GM21825 (cell line): Measurements from ENCODE around the gene NPFFR2.
"Not testable (repeated sequence)": the region's sequence is repeated elsewhere in the genome, so short reads cannot be mapped to it uniquely, and the experiment has no call there.

Experiments used
- ATAC-seq: cut with Tn5 transposase; IDR thresholded peaks from one replicate; pipeline ENCODE4 v1.9.1; 2021; ENCODE audit warnings: mild to moderate bottlenecking, moderate library complexity; ENCODE audit not compliant: unreplicated experiment

Gene NPFFR2

GRCh38 chr4:72110886-72111285 lies 79.1 kb downstream of the NPFFR2 start:
- ATAC-seq, result no peak

DNA sequence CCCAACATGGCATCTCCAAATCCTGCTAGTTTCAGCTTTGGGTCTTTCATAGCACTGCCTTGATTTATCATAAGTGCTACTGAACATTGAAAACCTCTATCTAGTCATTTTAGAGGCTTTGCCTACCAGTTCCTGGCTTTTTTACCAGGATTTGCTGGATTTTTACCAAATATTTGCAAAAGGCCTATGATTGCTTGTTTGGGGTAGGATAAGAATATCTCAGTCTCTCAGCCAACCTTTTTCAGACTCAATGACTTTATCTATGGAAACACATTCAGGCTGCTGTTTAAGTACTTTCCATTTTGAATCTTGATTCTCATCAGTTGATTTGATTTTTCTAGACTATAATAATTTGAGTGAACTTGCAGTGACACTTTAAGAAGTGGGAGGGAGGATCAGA lies 80.1 kb downstream of the NPFFR2 start:
- no peak for ATAC-seq

DNA sequence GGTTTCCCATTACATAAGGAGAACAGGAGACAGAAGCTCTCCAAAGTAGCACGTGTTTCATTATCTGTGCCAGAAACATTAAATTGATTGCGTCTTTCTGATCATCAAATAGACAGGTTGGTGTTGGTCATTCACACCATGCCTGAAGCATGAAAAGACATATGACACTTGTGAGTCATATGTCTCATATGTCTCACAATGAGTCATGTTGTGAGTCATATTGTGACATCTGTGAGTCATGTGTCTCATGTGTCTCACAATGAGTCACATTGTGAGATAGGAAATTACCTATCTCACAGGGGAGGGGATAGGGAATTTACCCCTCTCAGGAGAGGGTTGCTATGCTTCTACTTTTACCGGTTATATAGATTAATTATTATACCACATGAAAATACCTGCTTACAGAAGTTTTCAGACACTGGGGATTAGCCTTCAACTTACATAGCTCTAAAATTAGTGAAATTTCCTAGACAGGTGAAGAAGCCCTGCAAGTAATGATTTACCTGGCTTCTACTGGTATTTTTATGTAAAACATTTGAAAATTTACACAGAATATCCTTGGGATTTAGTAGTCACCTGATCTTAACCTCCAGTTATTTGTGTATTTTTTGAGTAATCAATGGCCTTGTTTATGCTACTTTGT lies 80.8 kb downstream of the NPFFR2 start:
- ATAC-seq, result peak; percentile 94

DNA sequence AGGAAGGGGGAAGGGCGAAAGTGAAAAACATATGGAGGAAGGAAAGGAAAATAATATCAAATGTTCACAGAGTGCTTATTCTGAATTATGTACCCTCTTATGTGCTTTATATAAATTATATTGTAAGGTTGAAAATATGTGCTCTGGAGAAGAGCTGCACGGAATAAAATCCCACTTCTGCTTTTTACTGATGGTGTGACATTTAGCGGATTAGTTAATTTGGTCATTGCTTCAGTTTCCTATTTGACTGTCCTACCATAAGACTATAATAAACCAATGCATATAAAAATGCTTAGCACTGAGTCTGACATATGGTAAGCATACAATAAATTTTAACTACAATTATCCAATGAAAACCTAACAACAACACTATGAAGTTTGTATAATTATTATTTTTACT lies 86.2 kb downstream of the NPFFR2 start:
- no peak for ATAC-seq

DNA sequence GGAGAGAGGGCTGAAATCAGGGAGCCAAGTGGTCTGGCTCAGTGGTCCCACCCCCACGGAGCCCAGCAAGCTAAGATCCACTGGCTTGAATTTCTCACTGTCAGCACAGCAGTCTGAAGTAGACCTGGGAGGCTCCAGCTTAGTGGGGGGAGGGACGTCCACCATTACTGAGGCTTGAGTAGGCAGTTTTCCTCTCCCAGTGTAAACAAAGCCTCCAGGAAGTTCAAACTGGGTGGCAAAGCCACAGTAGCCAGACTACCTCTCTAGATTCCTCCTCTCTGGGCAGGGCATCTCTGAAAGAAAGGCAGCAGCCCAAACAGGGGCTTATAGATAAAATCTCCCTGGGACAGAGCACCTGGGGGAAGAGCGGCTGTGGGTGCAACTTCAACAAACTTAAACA lies 88.1 kb downstream of the NPFFR2 start:
- no peak for ATAC-seq

- ATAC-seq, result no peak
Observed at GRCh38 chr4:72128741-72129140, 96.9 kb downstream of the NPFFR2 start.

DNA sequence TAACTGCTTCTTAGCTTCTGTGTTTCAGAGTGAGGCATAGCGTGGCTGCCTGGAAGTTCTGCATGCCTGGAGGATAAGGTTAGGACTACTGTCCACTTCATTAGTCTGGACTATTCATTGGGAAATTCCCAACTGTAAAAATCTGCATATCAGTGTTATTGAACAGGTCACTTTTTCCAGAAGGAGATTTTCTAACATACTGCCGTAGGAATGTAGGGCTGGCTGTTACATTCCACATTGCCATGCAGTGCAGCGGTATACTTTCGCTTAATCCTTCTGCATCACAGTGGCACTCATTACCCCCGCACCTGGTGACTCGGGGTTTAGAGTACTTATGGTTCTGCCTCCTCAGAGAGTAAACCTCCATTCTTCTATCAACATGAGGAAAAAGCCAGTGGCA lies 104.6 kb downstream of the NPFFR2 start:
- ATAC-seq, result no peak

DNA sequence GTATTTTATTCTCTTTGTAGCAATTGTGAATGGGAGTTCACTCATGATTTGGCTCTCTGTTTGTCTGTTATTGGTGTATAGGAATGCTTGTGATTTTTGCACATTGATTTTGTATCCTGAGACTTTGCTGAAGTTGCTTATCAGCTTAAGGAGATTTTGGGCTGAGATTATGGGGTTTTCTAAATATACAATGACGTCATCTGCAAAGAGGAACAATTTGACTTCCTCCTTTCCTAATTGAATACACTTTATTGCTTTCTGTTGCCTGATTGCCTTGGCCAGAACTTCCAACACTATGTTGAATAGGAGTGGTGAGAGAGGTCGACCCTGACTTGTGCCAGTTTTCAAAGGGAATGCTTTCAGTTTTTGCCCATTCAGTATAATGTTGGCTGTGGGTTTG lies 108.2 kb downstream of the NPFFR2 start:
- not testable (repeated sequence) for ATAC-seq

- no peak for ATAC-seq
Observed at GRCh38 chr4:72144241-72144640, 112.4 kb downstream of the NPFFR2 start.

DNA sequence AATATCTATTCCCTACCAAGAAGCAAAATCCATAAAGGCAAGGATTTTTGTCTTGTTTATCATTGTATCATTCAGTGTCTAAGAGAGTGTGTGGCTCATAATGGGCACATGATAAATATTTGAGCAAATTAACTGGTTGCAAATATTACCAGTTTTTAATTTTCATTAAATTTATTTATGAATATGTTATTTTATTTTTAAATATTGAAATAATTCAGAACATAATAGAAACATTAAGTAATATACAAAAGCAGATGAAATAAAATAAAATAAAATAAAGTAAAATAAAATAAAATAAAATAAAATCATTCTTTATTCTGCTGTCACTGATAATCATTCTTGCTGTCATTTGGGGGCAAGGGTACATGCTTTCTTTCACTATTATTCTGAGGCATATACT lies 120.9 kb downstream of the NPFFR2 start:
- ATAC-seq, result no peak

DNA sequence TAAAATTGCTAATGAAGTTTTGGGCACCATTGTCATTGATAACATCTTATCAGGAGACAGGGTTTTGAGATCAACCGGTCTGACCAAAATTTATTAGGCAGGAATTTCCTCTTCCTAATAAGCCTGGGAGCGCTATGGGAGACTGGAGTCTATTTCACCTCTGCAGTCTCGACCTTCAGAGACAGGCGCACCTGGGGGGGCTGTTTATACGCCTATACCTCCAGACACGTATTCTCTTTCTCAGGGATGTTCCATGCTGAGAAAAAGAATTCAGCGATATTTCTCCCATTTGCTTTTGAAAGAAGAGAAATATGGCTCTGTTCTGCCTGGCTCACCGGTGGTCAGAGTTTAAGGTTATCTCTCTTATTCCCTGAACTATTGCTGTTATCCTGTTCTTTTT lies 121.8 kb downstream of the NPFFR2 start:
- ATAC-seq, result not testable (repeated sequence)

DNA sequence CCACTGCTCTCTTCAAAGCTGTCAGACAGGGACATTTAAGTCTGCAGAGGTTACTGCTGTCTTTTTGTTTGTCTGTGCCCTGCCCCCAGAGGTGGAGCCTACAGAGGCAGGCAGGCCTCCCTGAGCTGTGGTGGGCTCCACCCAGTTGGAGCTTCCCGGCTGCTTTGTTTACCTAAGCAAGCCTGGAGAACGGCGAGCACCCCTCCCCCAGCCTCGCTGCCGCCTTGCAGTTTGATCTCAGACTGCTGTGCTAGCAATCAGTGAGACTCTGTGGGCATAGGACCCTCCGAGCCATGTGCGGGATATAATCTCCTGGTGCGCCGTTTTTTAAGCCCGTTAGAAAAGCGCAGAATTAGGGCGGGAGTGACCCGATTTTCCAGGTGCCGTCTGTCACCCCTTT lies 137.5 kb downstream of the NPFFR2 start:
- not testable (repeated sequence) for ATAC-seq

- ATAC-seq, result no peak
Observed at GRCh38 chr4:72169861-72170260, 138.1 kb downstream of the NPFFR2 start.

DNA sequence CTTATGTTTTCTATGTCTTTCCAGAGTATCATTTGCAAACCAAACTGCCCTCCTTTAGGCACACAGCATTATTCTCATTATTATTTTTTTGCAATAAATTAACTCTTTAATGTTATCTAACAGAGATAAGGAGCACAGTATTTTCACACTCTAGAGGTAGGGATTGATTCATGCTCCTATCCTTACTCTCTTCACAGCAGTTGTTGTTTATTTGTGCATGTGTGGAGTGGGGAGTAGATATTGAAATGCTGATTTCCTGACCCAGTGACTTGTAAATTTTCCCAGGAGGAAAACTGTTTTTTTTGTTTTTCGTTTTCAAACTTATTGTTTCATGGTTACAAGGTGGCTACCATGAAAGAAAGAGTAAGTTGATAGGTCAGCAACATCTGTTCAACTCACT lies 140.0 kb downstream of the NPFFR2 start:
- no peak for ATAC-seq

DNA sequence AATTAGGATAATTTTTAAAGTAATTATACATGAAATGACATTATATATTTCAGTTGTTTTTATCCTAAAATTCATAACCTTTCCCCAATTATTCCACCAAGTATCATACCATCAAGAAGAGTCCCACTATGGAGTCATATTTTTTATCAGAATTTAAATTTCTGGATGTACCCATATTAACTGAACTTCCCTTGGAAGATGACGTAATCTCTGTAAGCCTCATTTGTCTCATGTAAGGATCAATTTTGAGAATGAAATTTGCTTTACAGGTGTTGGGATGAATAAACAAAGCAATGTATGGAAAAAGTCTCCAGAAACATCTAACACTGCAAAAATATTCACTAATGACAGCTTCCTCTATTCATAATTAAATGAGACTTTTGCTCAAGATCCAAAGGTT lies 147.5 kb downstream of the NPFFR2 start:
- ATAC-seq, result no peak

DNA sequence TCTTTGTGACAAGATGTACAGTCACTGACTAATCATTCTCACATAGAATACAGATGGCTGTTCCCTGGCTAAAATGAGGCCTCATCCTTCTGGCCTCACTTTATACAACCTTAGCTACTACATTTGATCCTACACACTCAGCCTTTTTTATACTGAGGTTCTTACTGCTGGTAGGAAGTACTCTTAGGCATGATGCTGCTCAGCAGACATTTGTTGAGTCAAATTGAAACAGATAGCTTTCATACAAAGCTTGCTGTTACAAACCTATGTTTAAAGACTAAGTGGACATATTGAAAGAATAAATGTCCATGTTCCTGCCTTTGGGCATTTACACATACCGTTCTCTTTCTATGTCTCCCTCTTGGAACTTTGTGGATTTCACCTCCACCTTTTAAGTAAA lies 154.9 kb downstream of the NPFFR2 start:
- ATAC-seq, result peak; percentile 86

DNA sequence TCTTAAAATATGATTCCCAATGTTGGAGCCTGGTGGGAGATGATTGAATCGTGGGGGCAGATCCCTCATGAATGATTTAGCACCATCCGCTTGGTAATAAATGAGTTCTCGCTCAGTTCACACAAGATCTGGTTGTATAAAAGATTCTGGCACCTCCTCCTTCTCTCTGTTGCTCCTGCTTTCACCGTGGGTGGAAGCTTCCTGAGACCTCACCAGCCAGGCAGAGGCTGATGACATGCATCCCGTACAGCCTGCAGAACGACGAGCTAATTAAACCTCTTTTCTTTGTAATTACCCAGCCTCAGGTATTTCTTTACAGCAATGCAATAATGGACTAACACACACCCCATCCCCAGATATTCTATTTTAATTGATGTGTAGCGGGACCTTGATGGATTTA lies 162.2 kb downstream of the NPFFR2 start:
- ATAC-seq, result no peak

- no peak for ATAC-seq
Observed at GRCh38 chr4:72194453-72194852, 162.7 kb downstream of the NPFFR2 start.
